Parathyroid adenoma (tissue), 2 donors: ENCODE measurements around the gene PHEX.

Experiments
- H2AFZ ChIP-seq: fragments of 300-600 bp; sonication (generic); one replicate; pipeline ENCODE4 v1.7.0; 2017; ENCODE audit warnings: antibody characterized with exemption, mild to moderate bottlenecking
- H3K27ac ChIP-seq: fragments of 300-600 bp; sonication (generic); one replicate; pipeline ENCODE4 v1.7.0; 2017
- H3K27me3 ChIP-seq: fragments of 300-600 bp; sonication (generic); one replicate; pipeline ENCODE4 v1.7.0; 2017; ENCODE audit warnings: low read length; ENCODE audit not compliant: control insufficient read depth, insufficient read depth
- H3K36me3 ChIP-seq: fragments of 300-600 bp; sonication (generic); one replicate; pipeline ENCODE4 v1.7.0; 2017; ENCODE audit warnings: low read length; ENCODE audit not compliant: control insufficient read depth, insufficient read depth
- H3K4me1 ChIP-seq: fragments of 300-600 bp; sonication (generic); one replicate; pipeline ENCODE4 v1.7.0; 2017; ENCODE audit warnings: control low read depth
- H3K4me2 ChIP-seq: fragments of 300-600 bp; sonication (generic); one replicate; pipeline ENCODE4 v1.7.0; 2017; ENCODE audit warnings: low read length
- H3K4me3 ChIP-seq: fragments of 300-600 bp; sonication (generic); one replicate; pipeline ENCODE4 v1.7.0; 2017; ENCODE audit warnings: low read depth, low read length
- H3K79me2 ChIP-seq: fragments of 300-600 bp; sonication (generic); one replicate; pipeline ENCODE4 v1.7.0; 2017; ENCODE audit warnings: control low read depth
- H3K9ac ChIP-seq: fragments of 300-600 bp; sonication (generic); one replicate; pipeline ENCODE4 v1.7.0; 2017; ENCODE audit warnings: mild to moderate bottlenecking
- H3K9me3 ChIP-seq: fragments of 300-600 bp; sonication (generic); one replicate; pipeline ENCODE4 v1.7.0; 2017; ENCODE audit warnings: low read length; ENCODE audit not compliant: control insufficient read depth
- TF ChIP-seq, protein P1 (sequence below): fragments of 300-600 bp; sonication (generic); IDR thresholded peaks from one replicate; pipeline ENCODE4 v1.7.0; 2017; ENCODE audit warnings: antibody characterized with exemption, mild to moderate bottlenecking
- donor health status: primary hyperparathyroidism.

PHEX gene

GRCh38 chrX:22012051-22012450 is 20.1 kb upstream of the PHEX start:
- no peak overlapping the region for H3K4me2 ChIP-seq
- no peaks in the 10 kb centered on the region for H3K9me3 ChIP-seq
- H2AFZ ChIP-seq: no peak overlapping the region
- no peaks in the 10 kb centered on the region for H3K4me1 ChIP-seq
- no peaks in the 10 kb centered on the region for H3K36me3 ChIP-seq
- H3K79me2 ChIP-seq: no peaks in the 10 kb centered on the region
- no peak overlapping the region for H3K4me3 ChIP-seq
- no peaks in the 10 kb centered on the region for H3K27me3 ChIP-seq
- no peak overlapping the region for H3K9ac ChIP-seq
- H3K27ac ChIP-seq: no peak overlapping the region
- TF ChIP-seq, protein P1, sequence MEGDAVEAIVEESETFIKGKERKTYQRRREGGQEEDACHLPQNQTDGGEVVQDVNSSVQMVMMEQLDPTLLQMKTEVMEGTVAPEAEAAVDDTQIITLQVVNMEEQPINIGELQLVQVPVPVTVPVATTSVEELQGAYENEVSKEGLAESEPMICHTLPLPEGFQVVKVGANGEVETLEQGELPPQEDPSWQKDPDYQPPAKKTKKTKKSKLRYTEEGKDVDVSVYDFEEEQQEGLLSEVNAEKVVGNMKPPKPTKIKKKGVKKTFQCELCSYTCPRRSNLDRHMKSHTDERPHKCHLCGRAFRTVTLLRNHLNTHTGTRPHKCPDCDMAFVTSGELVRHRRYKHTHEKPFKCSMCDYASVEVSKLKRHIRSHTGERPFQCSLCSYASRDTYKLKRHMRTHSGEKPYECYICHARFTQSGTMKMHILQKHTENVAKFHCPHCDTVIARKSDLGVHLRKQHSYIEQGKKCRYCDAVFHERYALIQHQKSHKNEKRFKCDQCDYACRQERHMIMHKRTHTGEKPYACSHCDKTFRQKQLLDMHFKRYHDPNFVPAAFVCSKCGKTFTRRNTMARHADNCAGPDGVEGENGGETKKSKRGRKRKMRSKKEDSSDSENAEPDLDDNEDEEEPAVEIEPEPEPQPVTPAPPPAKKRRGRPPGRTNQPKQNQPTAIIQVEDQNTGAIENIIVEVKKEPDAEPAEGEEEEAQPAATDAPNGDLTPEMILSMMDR: no peak

- TF ChIP-seq, protein P1: no peak
Observed at GRCh38 chrX:22012931-22013330, 19.2 kb upstream of the PHEX start.

GRCh38 chrX:22015139-22015750 is 16.9 kb upstream of the PHEX start:
- no peaks in the 10 kb centered on the region for H3K9me3 ChIP-seq
- H3K4me2 ChIP-seq: no peak overlapping the region
- H3K9ac ChIP-seq: no peak overlapping the region
- H3K27me3 ChIP-seq: no peaks in the 10 kb centered on the region
- no peak overlapping the region for H3K27ac ChIP-seq
- H2AFZ ChIP-seq: no peak overlapping the region
- no peak overlapping the region for H3K4me3 ChIP-seq
- TF ChIP-seq, protein P1: no peak
- H3K4me1 ChIP-seq: no peaks in the 10 kb centered on the region
- H3K79me2 ChIP-seq: no peaks in the 10 kb centered on the region
- H3K36me3 ChIP-seq: no peaks in the 10 kb centered on the region

More at GRCh38 chrX:22012931-22013330, 19.2 kb upstream of the PHEX start:
- no peaks in the 10 kb centered on the region for H3K9me3 ChIP-seq
- H3K36me3 ChIP-seq: no peaks in the 10 kb centered on the region
- H3K4me3 ChIP-seq: no peak overlapping the region
- no peak overlapping the region for H2AFZ ChIP-seq
- no peaks in the 10 kb centered on the region for H3K79me2 ChIP-seq
- no peak overlapping the region for H3K27ac ChIP-seq
- no peaks in the 10 kb centered on the region for H3K4me1 ChIP-seq
- H3K27me3 ChIP-seq: no peaks in the 10 kb centered on the region
- no peak overlapping the region for H3K9ac ChIP-seq
- no peak overlapping the region for H3K4me2 ChIP-seq

- H3K4me3 ChIP-seq: no peak overlapping the region
- no peaks in the 10 kb centered on the region for H3K79me2 ChIP-seq
- no peaks in the 10 kb centered on the region for H3K27me3 ChIP-seq
- H3K4me1 ChIP-seq: no peaks in the 10 kb centered on the region
- H3K27ac ChIP-seq: no peak overlapping the region
- no peak overlapping the region for H2AFZ ChIP-seq
- no peaks in the 10 kb centered on the region for H3K9me3 ChIP-seq
- no peaks in the 10 kb centered on the region for H3K36me3 ChIP-seq
- TF ChIP-seq, protein P1: no peak
- H3K9ac ChIP-seq: no peak overlapping the region
- H3K4me2 ChIP-seq: no peak overlapping the region
Observed at GRCh38 chrX:22021751-22022324, 10.3 kb upstream of the PHEX start.

GRCh38 chrX:22024577-22024976 is 7.5 kb upstream of the PHEX start:
- no peaks in the 10 kb centered on the region for H3K36me3 ChIP-seq
- H3K27me3 ChIP-seq: no peaks in the 10 kb centered on the region
- TF ChIP-seq, protein P1: no peak
- H3K9ac ChIP-seq: no peak overlapping the region
- no peaks in the 10 kb centered on the region for H3K9me3 ChIP-seq
- H3K4me2 ChIP-seq: no peak overlapping the region
- H3K27ac ChIP-seq: no peak overlapping the region
- H2AFZ ChIP-seq: no peak overlapping the region
- H3K4me1 ChIP-seq: no peaks in the 10 kb centered on the region
- no peak overlapping the region for H3K4me3 ChIP-seq
- H3K79me2 ChIP-seq: no peaks in the 10 kb centered on the region
